HG02981 (cell line): ENCODE measurements around the gene DPP9.

Experiments
- ATAC-seq: cut with Tn5 transposase; IDR thresholded peaks from one replicate; pipeline ENCODE4 v1.9.1; 2021; ENCODE audit warnings: mild to moderate bottlenecking, moderate library complexity; ENCODE audit not compliant: unreplicated experiment

DPP9 gene

GRCh38 chr19:4712771-4713170 is 10.9 kb downstream of the DPP9 start:
- ATAC-seq, result no peak

- ATAC-seq, result no peak
These were observed 12.4 kb downstream of the DPP9 start for GRCh38 chr19:4711211-4711610.

- ATAC-seq, result no peak
These were observed 13.4 kb downstream of the DPP9 start for GRCh38 chr19:4710281-4710600.

GRCh38 chr19:4709440-4710280 is 14.0 kb downstream of the DPP9 start:
- ATAC-seq, result no peak

- no peak for ATAC-seq
These were observed 15.5 kb downstream of the DPP9 start for GRCh38 chr19:4707956-4708650.

GRCh38 chr19:4707322-4707721 is 16.3 kb downstream of the DPP9 start:
- no peak for ATAC-seq

GRCh38 chr19:4705413-4706131 is 18.1 kb downstream of the DPP9 start:
- ATAC-seq, result no peak

- no peak for ATAC-seq
These were observed 19.3 kb downstream of the DPP9 start for GRCh38 chr19:4704317-4704673.

- ATAC-seq, result no peak
These were observed 19.8 kb downstream of the DPP9 start for GRCh38 chr19:4703671-4704316.

- no peak for ATAC-seq
These were observed 20.9 kb downstream of the DPP9 start for GRCh38 chr19:4702764-4703163.

- no peak for ATAC-seq
These were observed 22.1 kb downstream of the DPP9 start for GRCh38 chr19:4701557-4701956.

- no peak for ATAC-seq
These were observed 23.0 kb downstream of the DPP9 start for GRCh38 chr19:4700693-4700970.

- no peak for ATAC-seq
These were observed 23.6 kb downstream of the DPP9 start for GRCh38 chr19:4699826-4700692.

GRCh38 chr19:4697304-4697703 is 26.3 kb downstream of the DPP9 start:
- ATAC-seq, result no peak

- ATAC-seq, result no peak
These were observed 28.4 kb downstream of the DPP9 start for GRCh38 chr19:4695224-4695731.

- no peak for ATAC-seq
These were observed 29.2 kb downstream of the DPP9 start for GRCh38 chr19:4694211-4694987.

- no peak for ATAC-seq
These were observed 30.0 kb downstream of the DPP9 start for GRCh38 chr19:4693471-4694121.

- no peak for ATAC-seq
These were observed 30.6 kb downstream of the DPP9 start for GRCh38 chr19:4693078-4693350.

GRCh38 chr19:4692251-4693077 is 31.2 kb downstream of the DPP9 start:
- no peak for ATAC-seq
